ENCODE data around the gene DCST1. TPM values are rescaled to one million over a fixed set of nuclear protein-coding genes. Genes with fewer than 3 reads are reported as not detected.

DCST1 gene
- total and polyA plus RNA-seq, 2 of the 13 experiments (the other 11 are each of a cell fraction or from before 2014, with no cell fraction given), result 0.04 TPM; not detected in 1

GRCh38 chr1:155011437-155012025 lies 22.1 kb upstream of the DCST1 start:
- BruUV-seq (replicated peaks), result no TSS peak
- WGBS (ENCODE audit: low lambda C conversion rate), result 89% methylated on average over 3 of the region's 6 CpGs
- POLR2A ChIA-PET, result interaction anchor here (2.1 to 8.2 kb wide), 2 partner anchors 9 to 38 kb away, joined by 9 to 90 read pairs; partner anchors contain the start of gene ZBTB7B
- TF ChIP-seq ZBTB14 (CRISPR knock-in tag; IDR thresholded peaks at IDR 0.05) (no peak), HNRNPL (IDR thresholded peaks at IDR 0.05; ENCODE audit: low read depth, low read length) (peak; percentile 95)
- Histone ChIP-seq H4K20me1 (ENCODE audit: insufficient read depth, low read length) (peaks cover 11% of the 10 kb centered on the region; the same call in 1 of the 2 replicates), H3K27ac (ENCODE audit: extremely low read length, insufficient read depth, low read length) (no peak overlapping the region), H3K36me3 (replicated peaks in 1 of 2; ENCODE audit: control insufficient read depth in 1 of 2, insufficient read depth in 2 of 2, low read length in 2 of 2) (peaks cover 6 to 33% of the 10 kb centered on the region in 2 experiments; a peak in 4 of 5 replicates), H3K4me1 (ENCODE audit: insufficient read depth, low read length) (peaks cover 70% of the 10 kb centered on the region), H3K4me3 (replicated peaks in 1 of 3; ENCODE audit: insufficient read depth in 1 of 3, low read depth in 2 of 3, low read length in 3 of 3) (no peak overlapping the region), H3K79me2 (ENCODE audit: insufficient read depth, low read length) (peaks cover 24% of the 10 kb centered on the region), H3K9ac (ENCODE audit: insufficient read depth, low read depth, low read length) (no peak overlapping the region), H2AFZ (ENCODE audit: low read length) (no peak overlapping the region), H3K4me2 (ENCODE audit: low read depth, low read length) (no peak overlapping the region), H3K9me3 (ENCODE audit: low read length) (no peaks in the 10 kb centered on the region), H3K27me3 (ENCODE audit: control insufficient read depth in 1 of 2, insufficient read depth in 2 of 2, low read length in 2 of 2) (no peaks in the 10 kb centered on the region)
- intact Hi-C loops (cut with micrococcal nuclease; ENCODE audit: unreplicated experiment) (no loop called here), in situ Hi-C loops (cut with HindIII; ENCODE audit: extremely low pct_ligation_motif_present, low pct_unique_long_range_greater_than_20kb) (no loop called here)
- CTCF ChIA-PET (ENCODE audit: low intra/inter-chr PET ratio, low total read pairs), result no interaction called here
- no peak for ATAC-seq
- no peak for DNase-seq (ENCODE audit: low spot score)
- FAIRE-seq, result no peak

GRCh38 chr1:155012026-155012546 lies 21.5 kb upstream of the DCST1 start:
- Histone ChIP-seq H2AFZ (ENCODE audit: low read length) (no peak overlapping the region), H3K9ac (ENCODE audit: insufficient read depth, low read depth, low read length) (no peak overlapping the region), H3K36me3 (replicated peaks in 1 of 2; ENCODE audit: control insufficient read depth in 1 of 2, insufficient read depth in 2 of 2, low read length in 2 of 2) (peaks cover 9 to 33% of the 10 kb centered on the region in 2 experiments; a peak in 4 of 5 replicates), H3K27me3 (ENCODE audit: control insufficient read depth in 1 of 2, insufficient read depth in 2 of 2, low read length in 2 of 2) (no peaks in the 10 kb centered on the region), H3K27ac (ENCODE audit: extremely low read length, insufficient read depth, low read length) (peak overlapping the region; percentile 40), H3K4me2 (ENCODE audit: low read depth, low read length) (no peak overlapping the region), H3K4me3 (replicated peaks in 1 of 3; ENCODE audit: insufficient read depth in 1 of 3, low read depth in 2 of 3, low read length in 3 of 3) (no peak overlapping the region), H4K20me1 (ENCODE audit: insufficient read depth, low read length) (peaks cover 9% of the 10 kb centered on the region; the same call in 1 of the 2 replicates), H3K9me3 (ENCODE audit: low read length) (no peaks in the 10 kb centered on the region), H3K79me2 (ENCODE audit: insufficient read depth, low read length) (peaks cover 19% of the 10 kb centered on the region), H3K4me1 (ENCODE audit: insufficient read depth, low read length) (peaks cover 69% of the 10 kb centered on the region)
- ChIA-PET CTCF (ENCODE audit: low intra/inter-chr PET ratio, low total read pairs) (no interaction called here), POLR2A (interaction anchor here (2.1 to 8.2 kb wide), 2 partner anchors 10 to 39 kb away, joined by 9 to 90 read pairs; partner anchors contain the start of gene ZBTB7B)
- 80% methylated on average over 9 of the region's 9 CpGs for WGBS (ENCODE audit: low lambda C conversion rate)
- no TSS peak for BruUV-seq (replicated peaks)
- ATAC-seq (no peak), DNase-seq (ENCODE audit: low spot score) (no peak), FAIRE-seq (no peak)
- intact Hi-C loops (cut with micrococcal nuclease; ENCODE audit: unreplicated experiment), result no loop called here
- in situ Hi-C loops (cut with HindIII; ENCODE audit: extremely low pct_ligation_motif_present, low pct_unique_long_range_greater_than_20kb), result no loop called here
- TF ChIP-seq ARID4A (CRISPR knock-in tag; IDR thresholded peaks at IDR 0.05; ENCODE audit: borderline replicate concordance) (no peak), XRCC5 (optimal IDR thresholded peaks at IDR 0.05; ENCODE audit: low read length) (no peak), ZNF790 (CRISPR knock-in tag; IDR thresholded peaks at IDR 0.05; ENCODE audit: borderline replicate concordance) (no peak), ZBTB34 (CRISPR knock-in tag; IDR thresholded peaks at IDR 0.05) (no peak), ZNF580 (CRISPR knock-in tag; IDR thresholded peaks at IDR 0.05; ENCODE audit: borderline replicate concordance, low read depth) (no peak), ZNF558 (CRISPR knock-in tag; IDR thresholded peaks at IDR 0.05; ENCODE audit: borderline replicate concordance) (no peak)
